HCT116 (cell line): ENCODE measurements around the gene DNAJC8. TPM values are rescaled to one million over a fixed set of nuclear protein-coding genes. Genes with fewer than 3 reads are reported as not detected.

ENCODE experiments used
- ATAC-seq: fragments of 200-7000 bp; cut with Tn5 transposase; 2 replicates; pipeline ENCODE4 v1.9.1; 2020; ENCODE audit warnings: mild to moderate bottlenecking, moderate library complexity
- BruUV-seq: library from RNA; stranded (reverse); fragments of 400-500 nt; replicated peaks from 2 replicates; lab custom pipeline; 2021; lab: Mats Ljungman, UMichigan
- CTCF ChIA-PET: fragments of 300-600 bp; sonication (Branson Sonifier 250); formaldehyde crosslinking; loops from one replicate; lab custom pipeline; 2021; ENCODE audit warnings: antibody characterized with exemption; lab: Charles Lee
- POLR2A ChIA-PET: fragments of 300-600, 350-600 bp; sonication (Branson Sonifier 250); formaldehyde crosslinking; loops from one replicate; lab custom pipeline; 2021; ENCODE audit warnings: antibody characterized with exemption; lab: Charles Lee
- RAD21 ChIA-PET, 2 experiments: fragments of 300-600 bp; sonication (Branson Sonifier 250); formaldehyde crosslinking; loops; one replicate each; lab custom pipeline; 2023; ENCODE audit warnings: low total read pairs in 2 of 2; ENCODE audit not compliant: uncharacterized antibody in 2 of 2, unreplicated experiment in 2 of 2, low non-redundant PET in 1 of 2; lab: Charles Lee
- DNase-seq: peaks from one replicate; pipeline ENCODE4 v3.0.0-alpha.2; 2010; ENCODE audit warnings: low read depth, low spot score
- H2AFZ ChIP-seq: fragments of 200-600 bp; shearing (Covaris generic), sonication (generic); 2 replicates; pipeline ENCODE4 v1.6.1; 2017; ENCODE audit warnings: low read depth, mixed run types, mixed read lengths, antibody characterized with exemption, low read length; ENCODE audit not compliant: poor library complexity, severe bottlenecking
- H3K27ac ChIP-seq: 2 replicates; pipeline ENCODE4 v1.5.1; 2012; ENCODE audit warnings: low read depth, low read length
- H3K27me3 ChIP-seq: fragments of 200-600 bp; sonication (generic); 2 replicates; pipeline ENCODE4 v1.6.1; 2016; ENCODE audit warnings: mixed run types, low read length, mixed read lengths; ENCODE audit not compliant: insufficient read depth
- H3K36me3 ChIP-seq, 2 experiments: fragments of 200-500 bp in 1 of 2; fragments of 200-600 bp in 1 of 2; sonication (Bioruptor generic) in 1 of 2; sonication (generic) in 1 of 2; 2 replicates each; pipeline versions ENCODE4 v1.5.1 to v1.6.1; 2014 to 2016; ENCODE audit warnings: low read length in 2 of 2, inconsistent platforms in 1 of 2, mixed read lengths in 1 of 2, mixed run types in 1 of 2; ENCODE audit not compliant: insufficient read depth in 2 of 2, control insufficient read depth in 1 of 2
- H3K4me1 ChIP-seq, 2 experiments: fragments of 200-600 bp in 1 of 2; sonication (generic) in 1 of 2; 2 replicates each; pipeline versions ENCODE4 v1.5.1 to v1.6.1; 2012 to 2017; ENCODE audit warnings: low read length in 2 of 2, inconsistent platforms in 1 of 2, mild to moderate bottlenecking in 1 of 2, mixed read lengths in 1 of 2, mixed run types in 1 of 2, moderate library complexity in 1 of 2; ENCODE audit not compliant: insufficient read depth in 2 of 2, control insufficient read depth in 1 of 2
- H3K4me2 ChIP-seq: fragments of 200-600 bp; sonication (generic); 2 replicates; pipeline ENCODE4 v1.6.1; 2017; ENCODE audit warnings: mixed run types, low read length, mixed read lengths
- H3K4me3 ChIP-seq, 2 experiments: fragments of 200-600 bp in 1 of 2; sonication (generic) in 1 of 2; replicated peaks in 1 of 2; 2 replicates each; pipeline ENCODE4 v1.5.1; 2011 to 2016; ENCODE audit warnings: low read length in 2 of 2, control low read depth in 1 of 2, low read depth in 1 of 2, mild to moderate bottlenecking in 1 of 2, mixed read lengths in 1 of 2, mixed run types in 1 of 2
- H3K79me2 ChIP-seq: fragments of 200-600 bp; sonication (generic); 2 replicates; pipeline ENCODE4 v1.6.1; 2017; ENCODE audit warnings: mild to moderate bottlenecking, mixed run types, low read length, moderate library complexity, mixed read lengths; ENCODE audit not compliant: insufficient read depth
- H3K9ac ChIP-seq: fragments of 200-600 bp; sonication (generic); 2 replicates; pipeline ENCODE4 v1.6.1; 2016; ENCODE audit warnings: low read length, mixed read lengths
- H3K9me2 ChIP-seq: fragments of 200-600 bp; sonication (generic), shearing (Covaris generic); 2 replicates; pipeline ENCODE4 v1.6.1; 2017; ENCODE audit warnings: mixed run types, mild to moderate bottlenecking, moderate library complexity; ENCODE audit not compliant: insufficient read depth
- H3K9me3 ChIP-seq, 2 experiments: fragments of 200-500 bp in 1 of 2; fragments of 200-600 bp in 1 of 2; sonication (Bioruptor generic) in 1 of 2; sonication (generic) in 1 of 2; 2 replicates each; pipeline ENCODE4 v1.6.1; 2014 to 2017; ENCODE audit warnings: low read length in 2 of 2, mixed read lengths in 2 of 2, inconsistent platforms in 1 of 2, low read depth in 1 of 2, mild to moderate bottlenecking in 1 of 2, mixed run types in 1 of 2, moderate library complexity in 1 of 2; ENCODE audit not compliant: control insufficient read depth in 1 of 2, insufficient read depth in 1 of 2
- H4K20me1 ChIP-seq: fragments of 200-600 bp; sonication (generic), shearing (Covaris generic); 2 replicates; pipeline ENCODE4 v1.6.1; 2017; ENCODE audit warnings: mixed run types, mild to moderate bottlenecking, moderate library complexity; ENCODE audit not compliant: insufficient read depth
- CBX3 ChIP-seq: IDR thresholded peaks from 2 replicates; pipeline ENCODE4 v1.6.1; 2012; ENCODE audit warnings: low read depth
- CEBPB ChIP-seq: IDR thresholded peaks from 2 replicates; pipeline ENCODE4 v1.6.1; 2012; ENCODE audit warnings: low read depth
- EGR1 ChIP-seq: IDR thresholded peaks from 2 replicates; pipeline ENCODE4 v1.6.1; 2012; ENCODE audit warnings: low read depth
- ELF1 ChIP-seq: IDR thresholded peaks from 2 replicates; pipeline ENCODE4 v1.6.1; 2012; ENCODE audit warnings: low read depth, borderline replicate concordance
- EZH2phosphoT487 ChIP-seq: fragments of 200-600 bp; IDR thresholded peaks from 2 replicates; pipeline ENCODE4 v1.6.1; 2018; ENCODE audit warnings: antibody characterized with exemption, borderline replicate concordance
- FOSL1 ChIP-seq: IDR thresholded peaks from 2 replicates; pipeline ENCODE4 v1.6.1; 2012; ENCODE audit warnings: low read depth
- MAX ChIP-seq: IDR thresholded peaks from 2 replicates; pipeline ENCODE4 v1.6.1; 2012
- RAD21 ChIP-seq: IDR thresholded peaks from 2 replicates; pipeline ENCODE4 v1.6.1; 2012; ENCODE audit warnings: low read depth, mild to moderate bottlenecking
- REST ChIP-seq: IDR thresholded peaks from 2 replicates; pipeline ENCODE4 v1.6.1; 2012; ENCODE audit warnings: low read depth
- SP1 ChIP-seq: IDR thresholded peaks from 2 replicates; pipeline ENCODE4 v1.6.1; 2012; ENCODE audit warnings: low read depth
- SRF ChIP-seq: IDR thresholded peaks from 2 replicates; pipeline ENCODE4 v1.6.1; 2012; ENCODE audit warnings: low read depth
- YY1 ChIP-seq: IDR thresholded peaks from 2 replicates; pipeline ENCODE4 v1.6.1; 2011; ENCODE audit warnings: low read length, low read depth, moderate library complexity, mild to moderate bottlenecking; ENCODE audit not compliant: insufficient replicate concordance; ENCODE audit errors: extremely low read depth
- ZFX ChIP-seq: fragments of 450-650 bp; IDR thresholded peaks from 2 replicates; pipeline ENCODE4 v1.6.1; 2017
- ZNF274 ChIP-seq: fragments of 200-500 bp; sonication (Bioruptor generic); IDR thresholded peaks from 2 replicates; pipeline ENCODE4 v1.6.1; 2014; ENCODE audit warnings: mild to moderate bottlenecking, low read depth, low read length, inconsistent platforms
- intact Hi-C: fragments of 100-400 bp; cut with micrococcal nuclease; formaldehyde crosslinking; loops from 2 replicates; pipeline ENCODE4 v1.10.0; 2022
- total RNA-seq: library from RNA; stranded (reverse); gene quantifications from one replicate; pipeline ENCODE4 v1.2.1, GENCODE V29; 2021; ENCODE audit not compliant: unreplicated experiment
- TF ChIP-seq, protein P1 (sequence below), 3 experiments: fragments of 200-600 bp in 1 of 3; sonication (generic) in 1 of 3; IDR thresholded peaks in 2 of 3; conservative IDR thresholded peaks in 1 of 3; 2 replicates each; pipeline ENCODE4 v1.5.1; 2012 to 2017; ENCODE audit warnings: low read depth in 2 of 3, low read length in 2 of 3, antibody characterized with exemption in 1 of 3, borderline replicate concordance in 1 of 3, control low read depth in 1 of 3, mild to moderate bottlenecking in 1 of 3, mixed read lengths in 1 of 3, mixed run types in 1 of 3, moderate library complexity in 1 of 3; ENCODE audit not compliant: insufficient read depth in 1 of 3
- TF ChIP-seq, protein P2 (sequence below): IDR thresholded peaks from 2 replicates; pipeline ENCODE4 v1.6.1; 2012

Gene DNAJC8
- total RNA-seq, 1 experiment from 2014 or later, result 102 TPM

DNA sequence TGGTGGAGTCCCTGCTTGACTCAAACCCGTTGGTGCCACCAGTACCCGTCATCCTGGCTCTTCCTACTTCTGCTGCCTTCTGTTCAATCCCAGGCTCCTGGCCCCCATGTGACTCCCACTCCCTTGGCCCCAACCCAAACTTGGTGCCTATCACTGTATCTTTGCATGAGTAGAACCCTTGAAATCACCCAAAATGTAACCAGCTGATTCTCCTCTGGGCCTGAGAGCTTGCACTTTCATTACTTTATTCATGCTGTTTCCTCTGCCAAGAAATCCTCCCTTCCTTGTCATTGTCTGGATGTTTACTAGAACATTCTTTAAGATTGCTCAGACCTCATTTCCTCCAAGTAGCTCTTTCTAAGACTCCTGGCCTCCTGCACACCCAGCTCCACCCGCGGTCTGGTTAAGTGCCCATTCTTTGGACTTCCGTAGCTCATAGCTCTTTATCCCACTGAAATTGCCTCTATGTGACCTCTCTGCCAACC, 72.0 kb downstream of the DNAJC8 start (continued):
- TF ChIP-seq ELF1 (no peak), CBX3 (no peak), ZFX (no peak)
- TF ChIP-seq, protein P1, sequence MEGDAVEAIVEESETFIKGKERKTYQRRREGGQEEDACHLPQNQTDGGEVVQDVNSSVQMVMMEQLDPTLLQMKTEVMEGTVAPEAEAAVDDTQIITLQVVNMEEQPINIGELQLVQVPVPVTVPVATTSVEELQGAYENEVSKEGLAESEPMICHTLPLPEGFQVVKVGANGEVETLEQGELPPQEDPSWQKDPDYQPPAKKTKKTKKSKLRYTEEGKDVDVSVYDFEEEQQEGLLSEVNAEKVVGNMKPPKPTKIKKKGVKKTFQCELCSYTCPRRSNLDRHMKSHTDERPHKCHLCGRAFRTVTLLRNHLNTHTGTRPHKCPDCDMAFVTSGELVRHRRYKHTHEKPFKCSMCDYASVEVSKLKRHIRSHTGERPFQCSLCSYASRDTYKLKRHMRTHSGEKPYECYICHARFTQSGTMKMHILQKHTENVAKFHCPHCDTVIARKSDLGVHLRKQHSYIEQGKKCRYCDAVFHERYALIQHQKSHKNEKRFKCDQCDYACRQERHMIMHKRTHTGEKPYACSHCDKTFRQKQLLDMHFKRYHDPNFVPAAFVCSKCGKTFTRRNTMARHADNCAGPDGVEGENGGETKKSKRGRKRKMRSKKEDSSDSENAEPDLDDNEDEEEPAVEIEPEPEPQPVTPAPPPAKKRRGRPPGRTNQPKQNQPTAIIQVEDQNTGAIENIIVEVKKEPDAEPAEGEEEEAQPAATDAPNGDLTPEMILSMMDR (IDR thresholded peaks at IDR 0.05 in 2 of 3, conservative IDR thresholded peaks at IDR 0.05 in 1 of 3; ENCODE audit: borderline replicate concordance in 1 of 3, insufficient read depth in 1 of 3, low read depth in 2 of 3, low read length in 2 of 3), result no peak

- Histone ChIP-seq H3K9ac (no peak overlapping the region), H3K79me2 (no peaks in the 10 kb centered on the region), H4K20me1 (no peaks in the 10 kb centered on the region), H3K9me3 (no peaks in the 10 kb centered on the region), H3K4me1 (no peaks in the 10 kb centered on the region), H3K4me2 (no peak overlapping the region), H3K27me3 (no peaks in the 10 kb centered on the region), H3K36me3 (no peaks in the 10 kb centered on the region), H3K9me2 (no peaks in the 10 kb centered on the region), H2AFZ (no peak overlapping the region), H3K4me3 (no peak overlapping the region), H3K27ac (no peak overlapping the region)
- no TSS peak for BruUV-seq
- ChIA-PET CTCF (no interaction called here), POLR2A (no interaction called here), RAD21 (no interaction called here)
- intact Hi-C loops, result no loop called here
- ATAC-seq (no peak), DNase-seq (no peak)
- TF ChIP-seq EZH2phosphoT487, result no peak
- no peak for TF ChIP-seq EGR1
- no peak for TF ChIP-seq SRF
- TF ChIP-seq MAX, result no peak
- TF ChIP-seq ZFX, result no peak
- no peak for TF ChIP-seq FOSL1
- no peak for TF ChIP-seq SP1
- TF ChIP-seq CBX3, result no peak
- TF ChIP-seq REST, result no peak
- TF ChIP-seq, protein P2, sequence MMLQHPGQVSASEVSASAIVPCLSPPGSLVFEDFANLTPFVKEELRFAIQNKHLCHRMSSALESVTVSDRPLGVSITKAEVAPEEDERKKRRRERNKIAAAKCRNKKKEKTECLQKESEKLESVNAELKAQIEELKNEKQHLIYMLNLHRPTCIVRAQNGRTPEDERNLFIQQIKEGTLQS, result no peak
- TF ChIP-seq YY1, result no peak
- TF ChIP-seq, protein P1 (IDR thresholded peaks at IDR 0.05 in 2 of 3, conservative IDR thresholded peaks at IDR 0.05 in 1 of 3; ENCODE audit: borderline replicate concordance in 1 of 3, insufficient read depth in 1 of 3, low read depth in 2 of 3, low read length in 2 of 3), result no peak
- TF ChIP-seq ZNF274, result no peak
- TF ChIP-seq RAD21, result no peak
- TF ChIP-seq ELF1, result no peak
- TF ChIP-seq CEBPB, result no peak
These were observed 73.1 kb downstream of the DNAJC8 start for GRCh38 chr1:28159680-28160079.
